ENCODE results near the gene TAGLN2. TPM values are rescaled to one million over a fixed set of nuclear protein-coding genes. Genes with fewer than 3 reads are reported as not detected.

Gene TAGLN2
- total and polyA plus RNA-seq, 10 of the 15 experiments (the other 5 are each of a cell fraction or from before 2014, with no cell fraction given) = 155 to 611 (median 363) TPM

DNA sequence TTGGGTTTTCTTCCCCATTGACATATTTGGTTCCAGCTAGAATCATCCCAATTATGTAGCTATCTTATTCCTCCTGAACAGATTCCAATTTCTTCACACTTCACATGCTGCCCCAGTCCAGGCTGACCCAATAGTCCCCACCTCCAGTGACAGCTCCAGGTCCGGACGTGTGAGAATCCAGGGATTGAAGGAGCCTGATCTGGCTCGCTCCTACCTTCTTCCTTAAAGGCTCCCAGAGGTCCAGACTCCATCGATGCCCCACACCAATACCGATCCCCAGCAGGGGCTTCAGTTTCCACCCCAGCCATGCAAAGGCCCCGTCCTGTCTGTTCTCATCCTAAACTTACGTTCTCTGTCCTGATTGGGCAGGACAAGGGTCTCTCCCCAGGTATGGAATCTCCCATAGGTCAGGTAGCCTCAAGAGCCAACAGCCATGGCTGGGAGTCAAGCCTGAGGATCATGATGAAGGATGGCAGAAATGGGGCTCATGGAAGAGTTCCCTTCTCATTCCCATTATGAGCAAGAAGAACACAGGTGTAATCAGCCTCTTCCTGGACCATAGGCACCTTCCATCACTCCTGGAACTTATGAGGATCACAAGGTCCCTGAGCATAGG is 49.2 kb upstream of the TAGLN2 start:
- Histone ChIP-seq H3K4me1 (ENCODE audit: control insufficient read depth, insufficient read depth, low read length) (no peaks in the 10 kb centered on the region), H3K79me2 (ENCODE audit: control insufficient read depth, insufficient read depth, low read length) (no peaks in the 10 kb centered on the region), H3K27me3 (replicated peaks in 1 of 2; ENCODE audit: control insufficient read depth in 2 of 2, insufficient read depth in 2 of 2, low read length in 1 of 2) (peaks cover 3 to 4% of the 10 kb centered on the region in 2 experiments), H3K9ac (ENCODE audit: control insufficient read depth, insufficient read depth, low read length) (no peak overlapping the region), H3K9me3 (replicated peaks; ENCODE audit: control insufficient read depth, insufficient read depth, low read length) (no peaks in the 10 kb centered on the region), H3K4me2 (ENCODE audit: control insufficient read depth, insufficient read depth) (no peak overlapping the region), H4K20me1 (ENCODE audit: control insufficient read depth, insufficient read depth) (no peaks in the 10 kb centered on the region), H2AFZ (ENCODE audit: control insufficient read depth, low read depth, low read length) (no peak overlapping the region), H3K4me3 (no peak overlapping the region), H3K27ac (ENCODE audit: control insufficient read depth, insufficient read depth) (no peak overlapping the region), H3K36me3 (ENCODE audit: control insufficient read depth in 2 of 2, insufficient read depth in 2 of 2, low read length in 1 of 2) (no peaks in the 10 kb centered on the region)
- FAIRE-seq (no peak), DNase-seq (ENCODE audit: low read depth, low spot score) (no peak), ATAC-seq (no peak)
- 15% methylated on average over 7 of the region's 7 CpGs for WGBS (ENCODE audit: insufficient coverage, insufficient replicate concordance, low lambda C conversion rate, missing lambda C conversion rate)
- ChIA-PET CTCF (interaction anchor here (0.9 kb wide), 1 partner anchor 33 kb away, joined by 3 read pairs; no protein-coding TSS in a partner anchor), POLR2A (no interaction called here), SMC1A (ENCODE audit: uncharacterized antibody, unreplicated experiment) (no interaction called here), RAD21 (ENCODE audit: unreplicated experiment) (no interaction called here)
- intact Hi-C loops (cut with micrococcal nuclease; ENCODE audit: unreplicated experiment) (no loop called here), in situ Hi-C loops (cut with MboI) (no loop called here)
- no TSS peak for BruUV-seq (replicated peaks)
- TF ChIP-seq IRF4 (IDR thresholded peaks at IDR 0.05; ENCODE audit: low read depth, low read length) = no peak
- no peak for TF ChIP-seq BMI1 (IDR thresholded peaks at IDR 0.05; ENCODE audit: borderline replicate concordance)
- no peak for TF ChIP-seq PAX5 (IDR thresholded peaks at IDR 0.05; ENCODE audit: borderline replicate concordance, low read depth, low read length)
- no peak for TF ChIP-seq IKZF1 (conservative IDR thresholded peaks at IDR 0.05)
- TF ChIP-seq ZNF217 (IDR thresholded peaks at IDR 0.05) = no peak
- no peak for TF ChIP-seq EP300 (IDR thresholded peaks at IDR 0.05; ENCODE audit: borderline replicate concordance in 1 of 2, control insufficient read depth in 1 of 2, low read depth in 2 of 2, low read length in 2 of 2)
- TF ChIP-seq SMAD1 (IDR thresholded peaks at IDR 0.05; ENCODE audit: low read depth, partially characterized antibody) = no peak
- TF ChIP-seq CREB1 (IDR thresholded peaks at IDR 0.05; ENCODE audit: low read depth) = no peak
- no peak for TF ChIP-seq ASH2L (IDR thresholded peaks at IDR 0.05; ENCODE audit: borderline replicate concordance, low read depth)
- TF ChIP-seq JUNB (IDR thresholded peaks at IDR 0.05) = no peak
- TF ChIP-seq, protein P1, sequence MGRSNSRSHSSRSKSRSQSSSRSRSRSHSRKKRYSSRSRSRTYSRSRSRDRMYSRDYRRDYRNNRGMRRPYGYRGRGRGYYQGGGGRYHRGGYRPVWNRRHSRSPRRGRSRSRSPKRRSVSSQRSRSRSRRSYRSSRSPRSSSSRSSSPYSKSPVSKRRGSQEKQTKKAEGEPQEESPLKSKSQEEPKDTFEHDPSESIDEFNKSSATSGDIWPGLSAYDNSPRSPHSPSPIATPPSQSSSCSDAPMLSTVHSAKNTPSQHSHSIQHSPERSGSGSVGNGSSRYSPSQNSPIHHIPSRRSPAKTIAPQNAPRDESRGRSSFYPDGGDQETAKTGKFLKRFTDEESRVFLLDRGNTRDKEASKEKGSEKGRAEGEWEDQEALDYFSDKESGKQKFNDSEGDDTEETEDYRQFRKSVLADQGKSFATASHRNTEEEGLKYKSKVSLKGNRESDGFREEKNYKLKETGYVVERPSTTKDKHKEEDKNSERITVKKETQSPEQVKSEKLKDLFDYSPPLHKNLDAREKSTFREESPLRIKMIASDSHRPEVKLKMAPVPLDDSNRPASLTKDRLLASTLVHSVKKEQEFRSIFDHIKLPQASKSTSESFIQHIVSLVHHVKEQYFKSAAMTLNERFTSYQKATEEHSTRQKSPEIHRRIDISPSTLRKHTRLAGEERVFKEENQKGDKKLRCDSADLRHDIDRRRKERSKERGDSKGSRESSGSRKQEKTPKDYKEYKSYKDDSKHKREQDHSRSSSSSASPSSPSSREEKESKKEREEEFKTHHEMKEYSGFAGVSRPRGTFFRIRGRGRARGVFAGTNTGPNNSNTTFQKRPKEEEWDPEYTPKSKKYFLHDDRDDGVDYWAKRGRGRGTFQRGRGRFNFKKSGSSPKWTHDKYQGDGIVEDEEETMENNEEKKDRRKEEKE (IDR thresholded peaks at IDR 0.05) = no peak
- TF ChIP-seq RELA (IDR thresholded peaks at IDR 0.05; ENCODE audit: borderline replicate concordance, partially characterized antibody) = no peak
- no peak for TF ChIP-seq ZSCAN29 (IDR thresholded peaks at IDR 0.05)
- TF ChIP-seq KAT2A (conservative IDR thresholded peaks at IDR 0.05; ENCODE audit: control insufficient read depth, low read depth, low read length) = no peak
- TF ChIP-seq, protein P2, sequence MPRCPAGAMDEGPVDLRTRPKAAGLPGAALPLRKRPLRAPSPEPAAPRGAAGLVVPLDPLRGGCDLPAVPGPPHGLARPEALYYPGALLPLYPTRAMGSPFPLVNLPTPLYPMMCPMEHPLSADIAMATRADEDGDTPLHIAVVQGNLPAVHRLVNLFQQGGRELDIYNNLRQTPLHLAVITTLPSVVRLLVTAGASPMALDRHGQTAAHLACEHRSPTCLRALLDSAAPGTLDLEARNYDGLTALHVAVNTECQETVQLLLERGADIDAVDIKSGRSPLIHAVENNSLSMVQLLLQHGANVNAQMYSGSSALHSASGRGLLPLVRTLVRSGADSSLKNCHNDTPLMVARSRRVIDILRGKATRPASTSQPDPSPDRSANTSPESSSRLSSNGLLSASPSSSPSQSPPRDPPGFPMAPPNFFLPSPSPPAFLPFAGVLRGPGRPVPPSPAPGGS (IDR thresholded peaks at IDR 0.05; ENCODE audit: borderline replicate concordance, insufficient read depth, low read depth, low read length, poor library complexity, severe bottlenecking) = no peak
- TF ChIP-seq RB1 (IDR thresholded peaks at IDR 0.05; ENCODE audit: borderline replicate concordance) = no peak
- TF ChIP-seq, protein P3, sequence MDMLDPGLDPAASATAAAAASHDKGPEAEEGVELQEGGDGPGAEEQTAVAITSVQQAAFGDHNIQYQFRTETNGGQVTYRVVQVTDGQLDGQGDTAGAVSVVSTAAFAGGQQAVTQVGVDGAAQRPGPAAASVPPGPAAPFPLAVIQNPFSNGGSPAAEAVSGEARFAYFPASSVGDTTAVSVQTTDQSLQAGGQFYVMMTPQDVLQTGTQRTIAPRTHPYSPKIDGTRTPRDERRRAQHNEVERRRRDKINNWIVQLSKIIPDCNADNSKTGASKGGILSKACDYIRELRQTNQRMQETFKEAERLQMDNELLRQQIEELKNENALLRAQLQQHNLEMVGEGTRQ (IDR thresholded peaks at IDR 0.05; ENCODE audit: borderline replicate concordance, low read depth, low read length) = no peak
- no peak for TF ChIP-seq POU2F2 (IDR thresholded peaks at IDR 0.05; ENCODE audit: borderline replicate concordance, low read depth, low read length)

Data from GM12878 (cell line).